Measurements from ENCODE around the gene RPL35A. TPM values are rescaled to one million over a fixed set of nuclear protein-coding genes. Genes with fewer than 3 reads are reported as not detected.
"Not testable (repeated sequence)": the region's sequence is repeated elsewhere in the genome, so short reads cannot be mapped to it uniquely, and the experiment has no call there.

RPL35A gene
- total RNA-seq, 5 donors from 2014 or later (not counting 1 experiment from before 2014, with no cell fraction given): 1,657 to 1,935 (median 1,760) TPM

DNA sequence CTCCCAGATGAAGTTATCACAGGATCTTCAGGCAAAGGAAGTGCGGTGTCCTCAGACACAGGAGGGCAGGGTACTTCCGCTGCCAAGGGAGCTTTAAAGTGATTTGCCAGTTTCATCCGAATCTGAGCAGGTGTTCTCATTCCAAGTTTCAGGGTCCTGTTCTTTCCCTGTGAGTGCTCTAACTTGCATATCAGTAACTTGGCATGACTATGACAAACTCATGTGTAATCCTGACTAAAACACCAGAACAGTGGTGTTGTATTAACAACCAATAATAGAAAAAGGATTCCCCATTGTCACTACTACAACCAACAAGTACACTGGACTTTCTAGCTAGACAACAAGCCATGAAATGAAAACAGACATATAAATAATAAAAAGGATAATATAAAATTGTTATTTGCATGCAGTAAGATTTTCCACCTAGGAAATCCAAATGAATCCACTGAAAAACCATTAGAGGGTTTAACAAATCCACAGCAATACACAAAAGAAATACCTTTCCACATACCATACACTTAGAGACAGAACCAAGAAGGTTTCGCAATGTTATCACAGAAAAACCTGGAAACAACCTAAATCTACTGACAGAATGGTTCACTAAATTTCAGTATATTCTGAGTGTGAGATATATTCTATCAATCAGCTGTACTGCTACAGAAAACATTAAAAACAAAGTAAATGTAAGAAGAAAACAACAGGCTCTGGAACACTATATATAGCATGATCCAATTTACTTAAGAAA is 40.9 kb upstream of the RPL35A start:
- Mint-ChIP-seq H3K36me3 (peaks cover 6% of the 10 kb centered on the region), H3K4me1 (peaks cover 0 to 11% (median 10%) of the 10 kb centered on the region in 3 donors), H3K27me3 (no peaks in the 10 kb centered on the region), H3K27ac (no peak overlapping the region), H3K9me3 (no peaks in the 10 kb centered on the region), H3K4me3 (no peak overlapping the region)
- 88% methylated on average over 3 of the region's 4 CpGs for WGBS (ENCODE audit: insufficient coverage)
- ATAC-seq (replicated peaks in 1 of 4) (no peak), DNase-seq (no peak)
- Histone ChIP-seq H3K27ac (ENCODE audit: low read length) (no peak overlapping the region), H3K4me1 (ENCODE audit: control insufficient read depth in 1 of 2, extremely low read depth in 1 of 2, insufficient read depth in 2 of 2, low read length in 2 of 2) (peaks cover 0 to 11% of the 10 kb centered on the region in 2 experiments), H3K9me3 (no peaks in the 10 kb centered on the region), H3K4me3 (ENCODE audit: control insufficient read depth in 1 of 2, extremely low read depth in 1 of 2, low read length in 1 of 2) (no peak overlapping the region), H3K27me3 (replicated peaks in 1 of 2; ENCODE audit: control insufficient read depth in 2 of 2, extremely low read depth in 1 of 2, insufficient read depth in 2 of 2, low read length in 1 of 2) (peaks cover 0 to 3% of the 10 kb centered on the region in 2 experiments), H3K36me3 (ENCODE audit: control insufficient read depth in 2 of 2, extremely low read depth in 1 of 2, insufficient read depth in 1 of 2, low read length in 1 of 2) (peaks cover 3 to 5% of the 10 kb centered on the region in 2 donors)
- ChIA-PET POLR2A (interaction anchor here in 1 of 2 donors (0.6 kb wide), 1 partner anchor 1454 kb away, joined by 3 read pairs; no protein-coding TSS in a partner anchor), CTCF (no interaction called here)

DNA sequence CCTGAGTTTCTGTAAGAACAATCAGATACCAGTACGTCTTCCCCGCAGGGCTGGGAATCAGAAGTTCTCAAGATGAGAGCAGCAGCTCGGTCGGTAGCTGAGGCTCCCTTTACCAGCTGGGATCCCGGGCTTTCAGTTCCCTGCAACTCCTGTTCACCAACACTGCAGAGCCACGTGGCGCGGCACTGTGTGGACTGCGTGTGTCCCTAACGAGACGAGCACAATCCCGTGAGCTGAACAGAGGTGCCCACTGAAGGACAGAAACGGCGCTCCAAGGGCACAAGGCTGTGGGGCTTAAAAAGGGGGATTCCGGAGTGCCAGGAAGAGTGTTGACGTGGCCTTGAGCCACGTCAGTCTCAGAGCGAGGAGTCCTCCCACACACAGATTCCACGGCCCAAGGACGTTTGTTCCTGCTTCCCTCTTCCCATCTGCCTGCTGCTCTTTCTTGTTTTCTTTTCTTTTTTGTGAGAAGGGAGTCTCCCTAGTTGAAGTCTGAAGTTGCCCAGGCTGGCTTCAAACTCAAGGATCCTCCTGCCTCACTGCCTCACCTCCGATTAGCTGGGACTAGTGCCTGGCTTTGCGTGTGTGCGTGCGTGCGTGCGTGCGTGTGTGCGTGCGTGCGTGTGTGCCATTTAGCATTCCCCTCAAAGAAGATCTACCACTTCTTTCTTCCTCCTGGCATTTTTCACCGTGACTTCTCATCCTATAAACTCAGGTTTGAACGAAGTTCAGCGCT is 37.1 kb upstream of the RPL35A start:
- Histone ChIP-seq H3K27me3 (replicated peaks in 1 of 2; ENCODE audit: control insufficient read depth in 2 of 2, extremely low read depth in 1 of 2, insufficient read depth in 2 of 2, low read length in 1 of 2) (peaks cover 0 to 3% of the 10 kb centered on the region in 2 experiments), H3K4me1 (ENCODE audit: control insufficient read depth in 1 of 2, extremely low read depth in 1 of 2, insufficient read depth in 2 of 2, low read length in 2 of 2) (peaks cover 0 to 6% of the 10 kb centered on the region in 2 experiments), H3K27ac (ENCODE audit: low read length) (no peak overlapping the region), H3K36me3 (ENCODE audit: control insufficient read depth in 2 of 2, extremely low read depth in 1 of 2, insufficient read depth in 1 of 2, low read length in 1 of 2) (peaks cover 3 to 5% of the 10 kb centered on the region in 2 donors), H3K4me3 (ENCODE audit: control insufficient read depth in 1 of 2, extremely low read depth in 1 of 2, low read length in 1 of 2) (peak overlapping the region in 1 of 2 donors; percentile 14), H3K9me3 (no peaks in the 10 kb centered on the region)
- CTCF ChIA-PET: no interaction called here
- ATAC-seq (replicated peaks in 1 of 4): no peak
- Mint-ChIP-seq H3K9me3 (no peaks in the 10 kb centered on the region), H3K27me3 (no peaks in the 10 kb centered on the region), H3K27ac (no peak overlapping the region), H3K4me1 (peaks cover 0 to 3% (median 0%) of the 10 kb centered on the region in 3 donors), H3K4me3 (peak overlapping the region in 2 of 3 donors; percentile 6 to 34), H3K36me3 (peaks cover 11% of the 10 kb centered on the region)
- WGBS (ENCODE audit: insufficient coverage): 73% methylated on average over 13 of the region's 33 CpGs
- POLR2A ChIA-PET: no interaction called here
- DNase-seq: peak in 3 of 35 experiments; percentile 7 to 36 (median 8)

DNA sequence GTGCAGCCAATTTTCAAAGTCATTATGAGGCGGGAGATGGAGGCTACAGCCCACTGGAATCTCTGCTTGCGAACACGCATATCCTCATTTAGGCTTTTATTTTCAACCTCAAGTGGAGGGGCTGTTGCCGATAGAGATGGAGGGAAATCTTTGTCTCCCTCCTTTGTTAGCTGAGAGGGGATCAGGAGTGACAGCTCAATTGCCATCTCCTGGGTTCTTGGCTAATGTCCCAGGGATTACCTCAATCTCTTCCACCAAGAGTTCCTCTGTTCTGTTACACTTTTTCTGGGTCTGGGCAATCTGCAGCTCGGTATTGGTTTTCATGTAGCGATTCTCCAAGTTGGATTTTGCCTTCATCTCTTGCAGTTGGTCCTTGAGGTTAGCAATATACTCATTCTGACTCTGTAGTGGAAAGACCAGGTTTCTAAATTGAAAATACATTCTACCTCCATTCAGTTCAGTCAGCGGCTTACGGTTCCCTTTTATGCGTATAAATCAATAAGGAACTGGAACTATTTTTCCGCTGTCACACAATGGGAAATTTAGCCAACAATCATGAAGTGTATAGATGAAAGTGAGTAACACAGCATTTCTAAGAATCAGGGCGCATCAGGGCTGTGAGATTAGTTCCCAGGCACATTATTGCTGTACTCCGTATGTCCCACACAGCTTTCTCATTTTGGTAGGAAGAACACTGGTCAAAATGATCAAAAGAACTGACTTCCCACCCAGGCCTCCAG is 36.2 kb upstream of the RPL35A start:
- DNase-seq (no peak), ATAC-seq (replicated peaks in 1 of 4) (no peak)
- Mint-ChIP-seq H3K4me3 (no peak overlapping the region), H3K9me3 (no peaks in the 10 kb centered on the region), H3K27me3 (no peaks in the 10 kb centered on the region), H3K36me3 (peaks cover 11% of the 10 kb centered on the region), H3K27ac (no peak overlapping the region), H3K4me1 (peaks cover 0 to 3% (median 0%) of the 10 kb centered on the region in 3 donors)
- POLR2A ChIA-PET: no interaction called here
- 80% methylated on average over 2 of the region's 12 CpGs for WGBS (ENCODE audit: insufficient coverage)
- peaks cover 0 to 3% of the 10 kb centered on the region in 2 experiments for H3K27me3 ChIP-seq (replicated peaks in 1 of 2; ENCODE audit: control insufficient read depth in 2 of 2, extremely low read depth in 1 of 2, insufficient read depth in 2 of 2, low read length in 1 of 2)
- H3K27ac ChIP-seq (ENCODE audit: low read length): no peak overlapping the region
- H3K36me3 ChIP-seq (ENCODE audit: control insufficient read depth in 2 of 2, extremely low read depth in 1 of 2, insufficient read depth in 1 of 2, low read length in 1 of 2): peaks cover 3 to 5% of the 10 kb centered on the region in 2 donors
- no peaks in the 10 kb centered on the region for H3K9me3 ChIP-seq
- peaks cover 0 to 6% of the 10 kb centered on the region in 2 experiments for H3K4me1 ChIP-seq (ENCODE audit: control insufficient read depth in 1 of 2, extremely low read depth in 1 of 2, insufficient read depth in 2 of 2, low read length in 2 of 2)
- no peak overlapping the region for H3K4me3 ChIP-seq (ENCODE audit: control insufficient read depth in 1 of 2, extremely low read depth in 1 of 2, low read length in 1 of 2)
- CTCF ChIA-PET: interaction anchor here in 1 of 2 donors (1.0 kb wide), 1 partner anchor 8 kb away, joined by 3 read pairs; no protein-coding TSS in a partner anchor

DNA sequence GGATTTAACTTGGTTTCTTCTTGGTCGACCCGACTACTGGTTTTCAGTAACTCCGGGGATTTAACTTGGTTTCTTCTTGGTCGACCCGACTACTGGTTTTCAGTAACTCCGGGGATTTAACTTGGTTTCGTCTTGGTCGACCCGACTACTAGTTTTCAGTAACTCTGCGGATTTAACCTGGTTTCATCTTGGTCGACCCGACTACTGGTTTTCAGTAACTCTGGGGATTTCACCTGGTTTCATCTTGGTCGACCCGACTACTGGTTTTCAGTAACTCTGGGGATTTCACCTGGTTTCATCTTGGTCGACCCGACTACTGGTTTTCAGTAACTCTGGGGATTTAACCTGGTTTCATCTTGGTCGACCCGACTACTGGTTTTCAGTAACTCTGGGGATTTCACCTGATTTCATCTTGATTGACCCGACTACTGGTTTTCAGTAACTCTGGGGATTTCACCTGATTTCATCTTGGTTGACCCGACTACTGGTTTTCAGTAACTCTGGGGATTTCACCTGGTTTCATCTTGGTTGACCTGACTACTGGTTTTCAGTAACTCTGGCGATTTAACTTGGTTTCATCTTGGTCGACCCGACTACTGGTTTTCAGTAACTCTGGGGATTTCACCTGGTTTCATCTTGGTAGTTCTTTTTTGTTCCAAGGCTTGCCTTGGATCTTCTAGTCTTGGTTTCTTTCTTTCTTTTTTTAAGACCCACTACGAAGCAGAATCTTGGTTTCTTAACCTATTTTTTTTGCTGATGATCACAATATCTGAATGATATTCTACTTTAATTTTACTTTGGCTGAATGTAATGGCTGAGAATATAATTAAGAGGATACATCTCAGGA is 28.3 kb upstream of the RPL35A start:
- ATAC-seq (replicated peaks in 1 of 4); H3K9me3 Mint-ChIP-seq; H3K4me1 Mint-ChIP-seq; H3K9me3 ChIP-seq; CTCF ChIA-PET; H3K4me3 Mint-ChIP-seq; H3K27ac Mint-ChIP-seq; H3K4me1 ChIP-seq (ENCODE audit: control insufficient read depth in 1 of 2, extremely low read depth in 1 of 2, insufficient read depth in 2 of 2, low read length in 2 of 2); H3K27me3 ChIP-seq (replicated peaks in 1 of 2; ENCODE audit: control insufficient read depth in 2 of 2, extremely low read depth in 1 of 2, insufficient read depth in 2 of 2, low read length in 1 of 2); H3K36me3 ChIP-seq (ENCODE audit: control insufficient read depth in 2 of 2, extremely low read depth in 1 of 2, insufficient read depth in 1 of 2, low read length in 1 of 2); H3K4me3 ChIP-seq (ENCODE audit: control insufficient read depth in 1 of 2, extremely low read depth in 1 of 2, low read length in 1 of 2); DNase-seq; POLR2A ChIA-PET; H3K27ac ChIP-seq (ENCODE audit: low read length); H3K27me3 Mint-ChIP-seq: not testable (repeated sequence)
- 36% methylated on average over 18 of the region's 24 CpGs for WGBS (ENCODE audit: insufficient coverage)
- peaks cover 14% of the 10 kb centered on the region for H3K36me3 Mint-ChIP-seq

DNA sequence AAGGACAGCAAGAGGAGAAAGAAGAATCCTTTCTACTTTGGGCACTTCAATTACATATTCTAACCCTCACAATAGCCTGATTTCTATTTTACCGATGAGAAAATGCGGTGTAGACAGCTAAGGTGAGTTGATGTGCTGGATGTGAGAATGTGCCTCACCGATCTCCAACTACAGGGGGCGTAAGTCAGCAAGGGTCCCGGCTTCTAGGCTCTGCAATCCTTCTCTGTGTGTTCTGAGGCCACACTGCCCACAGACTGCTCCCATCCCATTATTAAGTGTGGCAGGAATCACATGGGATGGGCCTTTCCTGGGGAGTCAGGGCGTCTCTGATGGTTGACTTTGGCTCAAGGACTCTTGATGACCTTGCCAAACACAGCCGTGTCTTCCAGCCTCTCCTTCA is 23.6 kb upstream of the RPL35A start:
- peaks cover 37% of the 10 kb centered on the region for H3K36me3 Mint-ChIP-seq
- H3K27ac ChIP-seq (ENCODE audit: low read length): no peak overlapping the region
- DNase-seq (no peak), ATAC-seq (replicated peaks in 1 of 4) (no peak)
- no peaks in the 10 kb centered on the region for H3K4me1 Mint-ChIP-seq
- H3K4me3 ChIP-seq (ENCODE audit: control insufficient read depth in 1 of 2, extremely low read depth in 1 of 2, low read length in 1 of 2): no peak overlapping the region
- H3K36me3 ChIP-seq (ENCODE audit: control insufficient read depth in 2 of 2, extremely low read depth in 1 of 2, insufficient read depth in 1 of 2, low read length in 1 of 2): no peaks in the 10 kb centered on the region
- no peaks in the 10 kb centered on the region for H3K4me1 ChIP-seq (ENCODE audit: control insufficient read depth in 1 of 2, extremely low read depth in 1 of 2, insufficient read depth in 2 of 2, low read length in 2 of 2)
- no peaks in the 10 kb centered on the region for H3K9me3 ChIP-seq
- peaks cover 0 to 3% (median 0%) of the 10 kb centered on the region in 3 donors for H3K9me3 Mint-ChIP-seq
- WGBS (ENCODE audit: insufficient coverage): 77% methylated on average over 5 of the region's 7 CpGs
- CTCF ChIA-PET: no interaction called here
- no peaks in the 10 kb centered on the region for H3K27me3 ChIP-seq (replicated peaks in 1 of 2; ENCODE audit: control insufficient read depth in 2 of 2, extremely low read depth in 1 of 2, insufficient read depth in 2 of 2, low read length in 1 of 2)
- H3K4me3 Mint-ChIP-seq: no peak overlapping the region
- no peak overlapping the region for H3K27ac Mint-ChIP-seq
- H3K27me3 Mint-ChIP-seq: peaks cover 0 to 4% of the 10 kb centered on the region in 2 donors
- POLR2A ChIA-PET: no interaction called here

Data from T-cell (primary cell).